Gastroesophageal sphincter (tissue), 4 donors: ENCODE results near the gene TERB1. TPM values are rescaled to one million over a fixed set of nuclear protein-coding genes. Genes with fewer than 3 reads are reported as not detected.
A peak's percentile ranks its signal among the peaks of the same experiment; 100 is the strongest.

ENCODE experiments used
- ATAC-seq: fragments of 150-250 bp; one replicate; pipeline ENCODE4 v1.9.1; 2016; ENCODE audit warnings: mild to moderate bottlenecking, moderate library complexity
- H3K27ac ChIP-seq, 4 donors: fragments of 200-600 bp; sonication (generic) in 3 of 4; 1 replicate in 3 of 4; 2 replicates in 1 of 4; pipeline ENCODE4 v1.5.1; 2016 to 2019
- H3K27me3 ChIP-seq: fragments of 200-600 bp; sonication (generic); one replicate; pipeline ENCODE4 v1.5.1; 2019
- H3K36me3 ChIP-seq, 2 donors: fragments of 200-600 bp; sonication (generic); one replicate each; pipeline ENCODE4 v1.5.1; 2019; ENCODE audit warnings: control low read depth in 1 of 2
- H3K4me1 ChIP-seq, 3 donors: fragments of 200-600 bp; sonication (generic); 1 replicate in 2 of 3; 2 replicates in 1 of 3; pipeline ENCODE4 v1.5.1; 2016 to 2019; ENCODE audit warnings: control low read depth in 2 of 3
- H3K4me3 ChIP-seq, 2 donors: fragments of 200-600 bp; sonication (generic); one replicate each; pipeline ENCODE4 v1.5.1; 2019; ENCODE audit warnings: mild to moderate bottlenecking in 1 of 2, moderate library complexity in 1 of 2
- H3K9me3 ChIP-seq, 3 donors: fragments of 200-600 bp; sonication (generic); one replicate each; pipeline ENCODE4 v1.5.1; 2017 to 2019; ENCODE audit warnings: control low read depth in 2 of 3
- EP300 ChIP-seq: sonication (generic); formaldehyde crosslinking; IDR thresholded peaks from one replicate; pipeline ENCODE4 v1.6.1; 2017; ENCODE audit warnings: antibody characterized with exemption, mild to moderate bottlenecking
- POLR2A ChIP-seq, 2 donors: fragments of 450-650 bp; IDR thresholded peaks; one replicate each; pipeline ENCODE4 v1.6.1; 2017; ENCODE audit warnings: antibody characterized with exemption in 2 of 2, mild to moderate bottlenecking in 2 of 2, moderate library complexity in 1 of 2
- POLR2AphosphoS5 ChIP-seq: sonication (generic); formaldehyde crosslinking; IDR thresholded peaks from one replicate; pipeline ENCODE4 v1.6.1; 2017; ENCODE audit warnings: antibody characterized with exemption
- WGBS, 2 donors: methylation state at CpG; one replicate each; pipeline ENCODE4 v1.1.5; 2018; ENCODE audit warnings: low coverage in 1 of 2; 5-methylcytosine and 5-hydroxymethylcytosine counted together
- total RNA-seq, 4 donors: library from RNA; depleted of rRNA; stranded (reverse); fragments of >200 nt; gene quantifications; one replicate each; pipeline ENCODE4 v1.1.0, GENCODE V29; 2016
- TF ChIP-seq, protein P1 (sequence below), 4 experiments: fragments of 200-600 bp in 2 of 4; fragments of 450-650 bp in 2 of 4; sonication (generic) in 1 of 4; IDR thresholded peaks; one replicate each; pipeline ENCODE4 v1.5.1; 2017 to 2019; ENCODE audit warnings: antibody characterized with exemption in 4 of 4, mild to moderate bottlenecking in 2 of 4, moderate library complexity in 2 of 4

TERB1 gene
- total RNA-seq, 4 donors from 2014 or later = 0.40 TPM; not detected in 3

- no peak for ATAC-seq
- Histone ChIP-seq H3K4me3 (no peak overlapping the region), H3K27ac (peak overlapping the region; percentile 77 to 83 (median 80)), H3K36me3 (peaks cover 0 to 82% of the 10 kb centered on the region in 2 donors), H3K27me3 (no peaks in the 10 kb centered on the region), H3K4me1 (peaks cover 14 to 70% (median 27%) of the 10 kb centered on the region in 3 donors), H3K9me3 (no peaks in the 10 kb centered on the region)
- 25 to 28% methylated on average over 2 of the region's 2 CpGs for WGBS, 2 donors
- no peak for TF ChIP-seq POLR2A (IDR thresholded peaks at IDR 0.05)
- TF ChIP-seq, protein P1, sequence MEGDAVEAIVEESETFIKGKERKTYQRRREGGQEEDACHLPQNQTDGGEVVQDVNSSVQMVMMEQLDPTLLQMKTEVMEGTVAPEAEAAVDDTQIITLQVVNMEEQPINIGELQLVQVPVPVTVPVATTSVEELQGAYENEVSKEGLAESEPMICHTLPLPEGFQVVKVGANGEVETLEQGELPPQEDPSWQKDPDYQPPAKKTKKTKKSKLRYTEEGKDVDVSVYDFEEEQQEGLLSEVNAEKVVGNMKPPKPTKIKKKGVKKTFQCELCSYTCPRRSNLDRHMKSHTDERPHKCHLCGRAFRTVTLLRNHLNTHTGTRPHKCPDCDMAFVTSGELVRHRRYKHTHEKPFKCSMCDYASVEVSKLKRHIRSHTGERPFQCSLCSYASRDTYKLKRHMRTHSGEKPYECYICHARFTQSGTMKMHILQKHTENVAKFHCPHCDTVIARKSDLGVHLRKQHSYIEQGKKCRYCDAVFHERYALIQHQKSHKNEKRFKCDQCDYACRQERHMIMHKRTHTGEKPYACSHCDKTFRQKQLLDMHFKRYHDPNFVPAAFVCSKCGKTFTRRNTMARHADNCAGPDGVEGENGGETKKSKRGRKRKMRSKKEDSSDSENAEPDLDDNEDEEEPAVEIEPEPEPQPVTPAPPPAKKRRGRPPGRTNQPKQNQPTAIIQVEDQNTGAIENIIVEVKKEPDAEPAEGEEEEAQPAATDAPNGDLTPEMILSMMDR (IDR thresholded peaks at IDR 0.05) = no peak
- no peak for TF ChIP-seq POLR2AphosphoS5
- TF ChIP-seq EP300 = no peak
Measured at GRCh38 chr16:66740533-66740932, 60.9 kb downstream of the TERB1 start.

DNA sequence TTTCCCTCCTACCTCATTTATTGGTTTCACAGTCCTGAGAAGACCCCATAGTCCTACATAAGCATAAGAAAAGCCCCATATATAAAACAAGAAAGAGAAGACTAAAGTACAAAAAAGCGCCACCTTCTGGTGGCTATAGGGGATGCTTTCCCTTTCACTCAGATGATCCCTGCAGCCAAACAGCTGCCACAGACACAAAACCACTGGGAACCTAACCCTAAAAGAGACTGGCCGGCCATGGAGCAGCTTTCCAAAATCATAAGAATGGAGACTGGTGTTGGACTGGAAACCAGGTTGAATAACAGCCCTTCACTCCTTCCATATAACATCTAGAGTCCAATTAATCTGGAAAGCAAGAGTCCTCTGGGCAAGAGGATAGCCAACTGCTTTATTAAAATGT lies 61.4 kb downstream of the TERB1 start:
- ATAC-seq = no peak
- TF ChIP-seq, protein P1 (IDR thresholded peaks at IDR 0.05) = peak; percentile 23 to 59 (median 44)
- TF ChIP-seq POLR2AphosphoS5 = no peak
- Histone ChIP-seq H3K27ac (peak overlapping the region; percentile 77 to 83 (median 80)), H3K27me3 (no peaks in the 10 kb centered on the region), H3K4me3 (no peak overlapping the region), H3K36me3 (peaks cover 0 to 82% of the 10 kb centered on the region in 2 donors), H3K9me3 (no peaks in the 10 kb centered on the region), H3K4me1 (peaks cover 14 to 70% (median 27%) of the 10 kb centered on the region in 3 donors)
- WGBS, 2 donors = 23% methylated on average over 2 of the region's 2 CpGs; no CpG with 5 or more reads in 1 of the 2 donors

DNA sequence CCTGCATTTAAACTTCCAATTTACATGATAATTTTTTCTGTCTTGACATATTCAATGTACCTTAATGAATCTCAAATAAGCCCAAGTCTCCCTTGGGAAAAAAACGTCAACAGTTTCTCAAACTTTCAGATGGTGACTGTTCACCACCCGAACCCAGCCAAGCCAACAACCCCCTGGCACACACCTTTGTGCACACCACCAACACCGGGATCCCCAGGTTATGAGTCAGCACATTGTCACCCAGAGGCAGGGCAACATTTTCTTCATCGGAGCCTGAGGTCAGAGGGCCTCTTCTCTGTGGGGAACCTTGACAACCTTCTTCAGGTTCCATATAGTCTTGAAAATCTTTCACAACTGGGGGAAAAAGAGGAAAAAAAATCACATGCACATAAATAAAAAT lies 65.5 kb downstream of the TERB1 start:
- peaks cover 0 to 95% of the 10 kb centered on the region in 2 donors for H3K36me3 ChIP-seq
- no peak overlapping the region for H3K4me3 ChIP-seq
- 74 to 92% methylated on average over 2 to 4 of the region's 4 CpGs for WGBS, 2 donors
- H3K27ac ChIP-seq = no peak overlapping the region
- no peak for ATAC-seq
- H3K4me1 ChIP-seq = peaks cover 6 to 45% (median 14%) of the 10 kb centered on the region in 3 donors
- H3K27me3 ChIP-seq = no peaks in the 10 kb centered on the region
- no peaks in the 10 kb centered on the region for H3K9me3 ChIP-seq
- no peak for TF ChIP-seq EP300
- TF ChIP-seq, protein P1 (IDR thresholded peaks at IDR 0.05) = no peak

- H3K36me3 ChIP-seq = peaks cover 0 to 95% of the 10 kb centered on the region in 2 donors
- 68 to 73% methylated on average over 5 to 7 of the region's 7 CpGs for WGBS, 2 donors
Measured at GRCh38 chr16:66731101-66731500, 70.3 kb downstream of the TERB1 start.

GRCh38 chr16:66728804-66729203 lies 72.6 kb downstream of the TERB1 start:
- no peak for ATAC-seq
- Histone ChIP-seq H3K4me3 (no peak overlapping the region), H3K9me3 (no peaks in the 10 kb centered on the region), H3K27me3 (no peaks in the 10 kb centered on the region), H3K4me1 (peaks cover 0 to 13% (median 2%) of the 10 kb centered on the region in 3 donors), H3K36me3 (peaks cover 5 to 95% of the 10 kb centered on the region in 2 donors), H3K27ac (peak overlapping the region in 1 of 4 donors; percentile 12)
- WGBS, 2 donors = 33 to 42% methylated on average over 4 of the region's 4 CpGs
- no peak for TF ChIP-seq EP300
- TF ChIP-seq POLR2A (IDR thresholded peaks at IDR 0.05) = no peak
- no peak for TF ChIP-seq POLR2AphosphoS5
- TF ChIP-seq, protein P1 (IDR thresholded peaks at IDR 0.05) = no peak

More at GRCh38 chr16:66731101-66731500, 70.3 kb downstream of the TERB1 start:
- no peak for ATAC-seq
- TF ChIP-seq, protein P1 (IDR thresholded peaks at IDR 0.05) = no peak
- TF ChIP-seq POLR2A (IDR thresholded peaks at IDR 0.05) = no peak
- no peak overlapping the region for H3K4me3 ChIP-seq
- H3K4me1 ChIP-seq = peaks cover 0 to 13% (median 2%) of the 10 kb centered on the region in 3 donors
- H3K27me3 ChIP-seq = no peaks in the 10 kb centered on the region
- H3K9me3 ChIP-seq = no peaks in the 10 kb centered on the region
- H3K27ac ChIP-seq = no peak overlapping the region
